AG20443 (cell line): ENCODE measurements around the gene ATXN7L2.

Experiments used
- DNase-seq: peaks from one replicate; pipeline ENCODE4 v3.0.0; 2012; ENCODE audit warnings: low spot score, mixed read lengths

The ATXN7L2 gene

GRCh38 chr1:109499081-109499480 is 15.4 kb downstream of the ATXN7L2 start:
- no peak for DNase-seq

GRCh38 chr1:109499661-109500536 is 16.2 kb downstream of the ATXN7L2 start:
- DNase-seq = peak; percentile 30

GRCh38 chr1:109500941-109501381 is 17.3 kb downstream of the ATXN7L2 start:
- DNase-seq = peak; percentile 63

- DNase-seq = no peak
These were observed 18.1 kb downstream of the ATXN7L2 start for GRCh38 chr1:109501644-109502363.

GRCh38 chr1:109502364-109502851 is 18.7 kb downstream of the ATXN7L2 start:
- DNase-seq = no peak

GRCh38 chr1:109503935-109504334 is 20.2 kb downstream of the ATXN7L2 start:
- no peak for DNase-seq

- no peak for DNase-seq
These were observed 21.3 kb downstream of the ATXN7L2 start for GRCh38 chr1:109504974-109505373.

- DNase-seq = no peak
These were observed 24.5 kb downstream of the ATXN7L2 start for GRCh38 chr1:109508001-109508872.

GRCh38 chr1:109508873-109509175 is 25.1 kb downstream of the ATXN7L2 start:
- DNase-seq = no peak

- DNase-seq = peak; percentile 92
These were observed 25.8 kb downstream of the ATXN7L2 start, which contains the start of gene AMIGO1 for GRCh38 chr1:109509176-109510134. Gene AMIGO1 (minus strand): TSS chr1:109509727. CDS start chr1:109508912, 815 bp downstream.

- no peak for DNase-seq
These were observed 29.5 kb downstream of the ATXN7L2 start for GRCh38 chr1:109513110-109513710.

GRCh38 chr1:109514846-109515245 is 31.1 kb downstream of the ATXN7L2 start:
- no peak for DNase-seq

- no peak for DNase-seq
These were observed 33.2 kb downstream of the ATXN7L2 start for GRCh38 chr1:109516872-109517271.

GRCh38 chr1:109517337-109517736 is 33.6 kb downstream of the ATXN7L2 start:
- DNase-seq = no peak

- peak; percentile 57 for DNase-seq
These were observed 37.6 kb downstream of the ATXN7L2 start for GRCh38 chr1:109521002-109521951.

GRCh38 chr1:109522026-109522425 is 38.3 kb downstream of the ATXN7L2 start:
- no peak for DNase-seq

GRCh38 chr1:109523706-109524105 is 40.0 kb downstream of the ATXN7L2 start:
- no peak for DNase-seq

- no peak for DNase-seq
These were observed 43.5 kb downstream of the ATXN7L2 start for GRCh38 chr1:109527098-109527811.
